ENCODE results near the gene RNF144A. TPM values are rescaled to one million over a fixed set of nuclear protein-coding genes. Genes with fewer than 3 reads are reported as not detected.

Gene RNF144A
- total and polyA plus RNA-seq, 2 experiments from 2014 or later = 0.60 to 3.5 TPM

DNA sequence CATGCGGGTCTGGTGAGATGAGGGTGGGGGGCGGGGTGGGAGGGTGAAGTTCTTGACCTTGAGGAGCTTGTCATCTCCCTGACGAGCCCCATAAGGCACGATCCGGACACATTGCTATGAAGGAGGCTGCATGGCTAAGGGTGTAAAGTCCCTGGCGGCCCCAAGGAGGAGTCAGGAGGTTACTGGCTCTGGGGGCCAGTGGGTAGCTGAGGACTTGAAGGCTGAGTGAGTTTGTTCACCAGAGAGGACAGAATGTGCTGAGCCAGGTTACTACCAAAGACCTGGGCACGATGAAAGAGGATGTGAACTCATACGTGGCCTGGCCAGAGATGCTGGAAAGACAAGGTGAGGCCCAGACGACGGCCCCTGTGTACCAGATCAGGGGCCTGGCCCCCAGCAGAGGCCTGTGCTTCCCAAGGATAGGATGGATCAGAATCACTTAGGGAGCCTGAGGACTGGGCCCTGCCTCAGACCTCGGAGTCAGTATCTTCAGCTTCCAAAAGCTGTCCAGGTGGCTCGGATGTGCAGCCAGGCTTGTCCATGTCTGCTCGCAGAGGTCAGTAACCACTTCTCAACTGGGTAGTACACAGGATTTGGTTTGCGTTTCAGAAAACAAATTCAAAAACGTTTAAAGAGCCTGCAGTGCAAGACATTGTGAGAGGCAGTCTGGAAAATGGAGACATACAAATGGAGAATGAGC lies 110.9 kb downstream of the RNF144A start:
- Histone ChIP-seq H4K20me1 (ENCODE audit: insufficient read depth) (no peaks in the 10 kb centered on the region), H3K4me2 (ENCODE audit: unreplicated experiment) (no peak overlapping the region), H3K36me3 (ENCODE audit: low read depth) (no peaks in the 10 kb centered on the region), H3K27ac (no peak overlapping the region), H2AFZ (no peak overlapping the region), H3F3A (ENCODE audit: insufficient read depth) (peaks cover 10% of the 10 kb centered on the region), H3K4me3 (no peak overlapping the region), H3K4me1 (ENCODE audit: insufficient read depth) (peaks cover 8% of the 10 kb centered on the region; the same call in 1 of the 2 replicates), H3K9ac (no peak overlapping the region), H3K27me3 (replicated peaks; ENCODE audit: insufficient read depth) (no peaks in the 10 kb centered on the region), H3K9me2 (ENCODE audit: insufficient read depth) (no peaks in the 10 kb centered on the region), H3K79me2 (ENCODE audit: insufficient read depth) (no peaks in the 10 kb centered on the region), H3K9me3 (ENCODE audit: low read depth) (no peaks in the 10 kb centered on the region)
- TF ChIP-seq EZH2phosphoT487 (IDR thresholded peaks at IDR 0.05; ENCODE audit: insufficient read depth, low read depth) = no peak
- TF ChIP-seq EZH2 (IDR thresholded peaks at IDR 0.05; ENCODE audit: insufficient read depth, poor library complexity, severe bottlenecking) = no peak
- in situ Hi-C loops (cut with MboI) = loop anchor here (10.0 kb wide), 1 partner anchor 123 kb away; no protein-coding TSS in a partner anchor
- 92 to 93% methylated on average over 14 to 15 of the region's 15 CpGs for WGBS, 2 experiments (ENCODE audit: low coverage in 1 of 2, low lambda C conversion rate in 2 of 2, missing lambda C conversion rate in 2 of 2)
- no peak for DNase-seq

- peaks cover 2% of the 10 kb centered on the region for H3F3A ChIP-seq (ENCODE audit: insufficient read depth)
- in situ Hi-C loops (cut with MboI) = loop anchor here (10.0 kb wide), 1 partner anchor 124 kb away; no protein-coding TSS in a partner anchor
- peaks cover under 1% of the 10 kb centered on the region; the same call in 1 of the 2 replicates for H3K4me1 ChIP-seq (ENCODE audit: insufficient read depth)
- H3K4me2 ChIP-seq (ENCODE audit: unreplicated experiment) = no peak overlapping the region
- no peak overlapping the region for H3K4me3 ChIP-seq
- H3K9ac ChIP-seq = no peak overlapping the region
- no peaks in the 10 kb centered on the region for H4K20me1 ChIP-seq (ENCODE audit: insufficient read depth)
- no peaks in the 10 kb centered on the region for H3K27me3 ChIP-seq (replicated peaks; ENCODE audit: insufficient read depth)
- DNase-seq = no peak
- H3K9me3 ChIP-seq (ENCODE audit: low read depth) = no peaks in the 10 kb centered on the region
- no peaks in the 10 kb centered on the region for H3K36me3 ChIP-seq (ENCODE audit: low read depth)
- no peaks in the 10 kb centered on the region for H3K9me2 ChIP-seq (ENCODE audit: insufficient read depth)
- H3K79me2 ChIP-seq (ENCODE audit: insufficient read depth) = no peaks in the 10 kb centered on the region
- H3K27ac ChIP-seq = no peak overlapping the region
- WGBS, 2 experiments (ENCODE audit: low coverage in 1 of 2, low lambda C conversion rate in 2 of 2, missing lambda C conversion rate in 2 of 2) = 97% methylated on average over 6 of the region's 6 CpGs
- H2AFZ ChIP-seq = no peak overlapping the region
- TF ChIP-seq EZH2 (IDR thresholded peaks at IDR 0.05; ENCODE audit: insufficient read depth, poor library complexity, severe bottlenecking) (no peak), EZH2phosphoT487 (IDR thresholded peaks at IDR 0.05; ENCODE audit: insufficient read depth, low read depth) (no peak)
Measured at GRCh38 chr2:7028846-7029245, 111.6 kb downstream of the RNF144A start.

DNA sequence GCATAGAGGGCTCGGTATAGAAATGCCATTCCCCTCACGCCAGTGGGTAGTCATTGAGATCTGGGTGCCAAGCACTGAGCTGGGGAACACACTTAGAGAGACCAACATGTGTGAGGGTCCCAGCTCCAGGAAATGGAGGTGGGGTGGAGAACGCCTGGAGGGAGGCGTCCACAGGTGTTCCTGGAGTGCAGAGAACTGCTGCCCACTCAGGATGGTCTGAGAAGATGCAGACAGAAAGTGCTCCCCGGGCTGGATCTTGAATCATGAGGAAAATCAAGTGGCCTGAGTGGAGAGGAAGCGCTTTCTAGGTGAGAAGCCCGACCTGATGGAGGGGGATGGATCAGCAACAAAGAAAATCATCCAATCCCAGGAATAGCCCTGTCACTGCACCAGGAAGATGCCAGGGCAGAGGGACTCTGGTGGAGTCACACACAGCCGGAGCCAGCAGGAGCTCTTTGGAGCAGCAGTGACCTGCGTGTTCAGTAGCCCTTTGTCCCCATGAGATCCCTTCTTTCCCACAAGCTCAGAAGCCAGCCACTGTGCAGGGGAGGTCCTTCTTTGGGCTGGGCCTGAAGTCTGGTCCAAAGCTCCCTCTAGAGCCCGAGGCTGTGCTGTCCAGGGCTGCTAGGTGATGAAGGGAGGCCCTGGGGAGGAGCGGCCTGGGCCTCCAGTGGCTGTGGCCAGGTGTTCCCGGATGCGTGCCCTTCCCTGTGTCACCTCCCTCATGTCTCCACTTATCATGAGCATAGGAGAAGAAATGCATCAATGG lies 112.3 kb downstream of the RNF144A start:
- no peaks in the 10 kb centered on the region for H3K4me1 ChIP-seq (ENCODE audit: insufficient read depth)
- no peaks in the 10 kb centered on the region for H3K9me2 ChIP-seq (ENCODE audit: insufficient read depth)
- no peaks in the 10 kb centered on the region for H3K27me3 ChIP-seq (replicated peaks; ENCODE audit: insufficient read depth)
- no peak overlapping the region for H3K4me3 ChIP-seq
- H2AFZ ChIP-seq = no peak overlapping the region
- H3K9ac ChIP-seq = no peak overlapping the region
- in situ Hi-C loops (cut with MboI) = loop anchor here (10.0 kb wide), 1 partner anchor 125 kb away; no protein-coding TSS in a partner anchor
- no peak for TF ChIP-seq EZH2phosphoT487 (IDR thresholded peaks at IDR 0.05; ENCODE audit: insufficient read depth, low read depth)
- 92 to 98% methylated on average over 13 of the region's 13 CpGs for WGBS, 2 experiments (ENCODE audit: low coverage in 1 of 2, low lambda C conversion rate in 2 of 2, missing lambda C conversion rate in 2 of 2)
- H3K4me2 ChIP-seq (ENCODE audit: unreplicated experiment) = no peak overlapping the region
- H3F3A ChIP-seq (ENCODE audit: insufficient read depth) = no peaks in the 10 kb centered on the region
- no peaks in the 10 kb centered on the region for H3K79me2 ChIP-seq (ENCODE audit: insufficient read depth)
- H3K9me3 ChIP-seq (ENCODE audit: low read depth) = no peaks in the 10 kb centered on the region
- H4K20me1 ChIP-seq (ENCODE audit: insufficient read depth) = no peaks in the 10 kb centered on the region
- H3K27ac ChIP-seq = no peak overlapping the region
- DNase-seq = no peak
- H3K36me3 ChIP-seq (ENCODE audit: low read depth) = no peaks in the 10 kb centered on the region

- DNase-seq = no peak
- H3K9me2 ChIP-seq (ENCODE audit: insufficient read depth) = no peaks in the 10 kb centered on the region
- H3K4me1 ChIP-seq (ENCODE audit: insufficient read depth) = no peaks in the 10 kb centered on the region
- in situ Hi-C loops (cut with MboI) = no loop called here
- TF ChIP-seq EZH2phosphoT487 (IDR thresholded peaks at IDR 0.05; ENCODE audit: insufficient read depth, low read depth) (no peak), EZH2 (IDR thresholded peaks at IDR 0.05; ENCODE audit: insufficient read depth, poor library complexity, severe bottlenecking) (no peak)
- WGBS, 2 experiments (ENCODE audit: low coverage in 1 of 2, low lambda C conversion rate in 2 of 2, missing lambda C conversion rate in 2 of 2) = 93 to 98% methylated on average over 11 of the region's 11 CpGs
- H3K27me3 ChIP-seq (replicated peaks; ENCODE audit: insufficient read depth) = no peaks in the 10 kb centered on the region
- H3K4me3 ChIP-seq = no peak overlapping the region
- H3K9ac ChIP-seq = no peak overlapping the region
- no peaks in the 10 kb centered on the region for H4K20me1 ChIP-seq (ENCODE audit: insufficient read depth)
- H3K9me3 ChIP-seq (ENCODE audit: low read depth) = no peaks in the 10 kb centered on the region
- no peaks in the 10 kb centered on the region for H3K79me2 ChIP-seq (ENCODE audit: insufficient read depth)
- no peaks in the 10 kb centered on the region for H3F3A ChIP-seq (ENCODE audit: insufficient read depth)
- no peak overlapping the region for H3K4me2 ChIP-seq (ENCODE audit: unreplicated experiment)
- H2AFZ ChIP-seq = no peak overlapping the region
- H3K27ac ChIP-seq = no peak overlapping the region
- no peaks in the 10 kb centered on the region for H3K36me3 ChIP-seq (ENCODE audit: low read depth)
Measured at GRCh38 chr2:7030810-7031209, 113.6 kb downstream of the RNF144A start.
